ENCODE measurements around the gene EEF1AKMT3.
A peak's percentile ranks its signal among the peaks of the same experiment; 100 is the strongest.

- TF ChIP-seq CTCF (conservative IDR thresholded peaks at IDR 0.05; ENCODE audit: low read depth, low read length) (peak; percentile 33), EZH2 (IDR thresholded peaks at IDR 0.05; ENCODE audit: low read length, unreplicated experiment) (no peak), EZH2phosphoT487 (IDR thresholded peaks at IDR 0.05; ENCODE audit: borderline replicate concordance, low read length) (no peak)
These were observed 45.3 kb upstream of the EEF1AKMT3 start for GRCh38 chr12:57726884-57727757.
